GM18498 (cell line): ENCODE measurements around the gene DLG2.

Experiments
- ATAC-seq: cut with Tn5 transposase; IDR thresholded peaks from one replicate; pipeline ENCODE4 v1.9.1; 2021; ENCODE audit warnings: mild to moderate bottlenecking, moderate library complexity; ENCODE audit not compliant: unreplicated experiment

DLG2 gene

DNA sequence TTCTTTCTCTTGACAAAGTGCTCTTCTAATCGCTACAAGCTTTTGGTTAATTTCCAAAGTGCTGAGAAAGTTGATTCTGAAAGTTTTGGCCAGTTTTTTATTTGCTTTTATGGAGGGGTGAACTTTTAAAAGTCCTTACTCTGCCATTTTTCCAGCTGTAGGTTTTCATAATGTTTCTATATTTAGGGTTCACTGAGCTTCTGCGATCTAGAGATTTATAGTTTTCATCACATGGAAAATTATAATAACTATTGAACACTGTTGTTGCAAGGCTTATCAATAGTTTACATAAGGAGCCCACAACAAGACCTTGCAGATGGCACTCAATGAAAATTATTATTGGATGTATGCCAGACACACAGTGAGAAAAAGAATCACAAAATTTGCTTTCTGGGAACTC, 55.1 kb downstream of the DLG2 start:
- ATAC-seq = no peak

- ATAC-seq = no peak
Measured at GRCh38 chr11:85569525-85569924, 57.6 kb downstream of the DLG2 start.

GRCh38 chr11:85558411-85558810, 68.7 kb downstream of the DLG2 start:
- no peak for ATAC-seq

DNA sequence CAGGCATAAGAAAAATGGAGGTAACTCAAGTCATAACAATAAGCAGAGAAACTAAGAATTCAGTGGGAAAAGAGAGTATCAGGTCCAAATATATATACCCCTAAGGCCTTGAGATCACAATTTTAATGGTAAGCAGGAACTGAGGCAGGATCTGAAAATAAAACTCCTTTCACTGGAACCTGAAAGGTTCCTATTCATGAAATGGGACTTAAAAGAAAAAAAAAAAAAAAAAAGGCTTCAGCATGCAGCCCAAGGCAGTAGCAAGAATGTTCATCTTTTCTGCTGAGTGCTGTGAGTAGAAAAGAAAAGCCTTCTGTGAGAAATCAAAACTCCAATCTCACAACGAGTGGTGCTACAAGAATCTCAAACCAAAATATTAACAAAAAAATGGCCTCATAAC, 75.3 kb downstream of the DLG2 start:
- no peak for ATAC-seq

- no peak for ATAC-seq
Measured at GRCh38 chr11:85541683-85542082, 85.5 kb downstream of the DLG2 start.

- ATAC-seq = no peak
Measured at GRCh38 chr11:85540635-85541205, 86.4 kb downstream of the DLG2 start.

GRCh38 chr11:85540181-85540580, 87.0 kb downstream of the DLG2 start:
- ATAC-seq = no peak

DNA sequence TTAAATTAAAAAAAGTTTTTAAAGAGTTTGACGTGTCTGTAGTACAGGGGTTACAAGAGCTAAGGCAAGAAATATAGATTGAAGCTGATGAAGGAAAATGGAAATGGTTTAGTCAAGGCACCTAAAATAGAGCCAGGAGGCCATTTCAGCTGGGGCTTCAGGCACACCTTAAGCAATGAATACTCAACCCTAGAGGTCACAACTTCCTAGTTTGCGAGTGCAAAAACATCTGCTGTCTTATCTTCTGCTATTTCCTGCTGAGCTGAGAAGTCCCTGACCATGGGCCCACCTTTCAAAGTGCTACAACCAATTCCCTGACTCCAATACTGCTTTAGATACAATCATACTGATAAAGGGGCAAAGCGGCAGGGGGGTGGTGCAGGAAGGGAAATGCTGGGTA, 87.4 kb downstream of the DLG2 start:
- ATAC-seq = no peak

DNA sequence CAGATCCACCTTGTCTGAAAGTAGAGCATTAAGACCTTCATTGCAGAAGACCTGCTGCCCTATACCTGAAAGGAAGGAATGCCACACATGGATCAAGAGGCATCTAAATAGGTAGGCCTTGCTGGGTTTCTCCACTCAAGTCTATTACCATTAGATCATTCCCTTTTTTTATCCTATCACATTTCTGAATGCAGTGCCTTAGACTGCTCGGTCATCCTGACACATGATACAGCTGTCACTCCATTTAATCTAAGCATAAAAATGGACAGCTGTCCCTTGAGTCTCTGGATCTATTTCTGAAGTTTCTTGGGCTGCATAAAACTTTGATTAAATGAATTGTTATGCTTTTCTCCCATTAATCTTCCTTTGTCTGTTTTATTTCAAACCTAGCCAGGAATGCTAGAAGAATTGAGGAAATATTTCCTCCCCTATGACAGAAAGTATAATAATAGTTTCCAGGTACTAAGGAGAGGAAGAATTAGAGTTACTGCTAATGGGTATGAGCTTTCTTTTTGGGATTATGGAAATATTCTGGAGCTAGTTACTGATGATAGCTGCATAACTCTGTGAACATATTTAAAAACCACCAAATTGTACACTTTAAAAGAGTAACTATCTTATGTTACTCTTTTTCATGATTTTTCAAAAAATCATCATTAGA, 88.0 kb downstream of the DLG2 start:
- no peak for ATAC-seq

DNA sequence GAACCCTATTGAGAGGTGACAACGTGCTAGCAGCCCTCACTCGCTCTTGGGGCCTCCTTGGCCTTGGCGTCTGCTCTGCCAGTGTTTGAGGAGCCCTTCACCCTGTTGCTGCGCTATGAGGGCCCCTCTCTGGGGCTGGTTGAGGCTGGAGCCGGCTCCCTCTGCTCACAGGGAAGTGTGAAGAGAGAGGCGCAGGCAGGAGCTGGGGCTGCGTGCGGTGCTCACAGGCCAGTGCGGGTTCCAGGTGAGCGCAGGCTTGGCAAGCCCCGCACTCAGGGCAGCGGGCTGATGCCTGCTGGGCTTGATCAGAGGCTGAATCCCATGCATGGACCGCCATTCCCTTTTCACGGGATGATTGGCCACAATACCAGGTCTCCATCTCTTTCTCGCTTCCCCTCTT, 90.7 kb downstream of the DLG2 start:
- ATAC-seq = no peak

- ATAC-seq = no peak
Measured at GRCh38 chr11:85534806-85535205, 92.3 kb downstream of the DLG2 start.

- ATAC-seq = no peak
Measured at GRCh38 chr11:85531191-85531897, 95.8 kb downstream of the DLG2 start.

- no peak for ATAC-seq
Measured at GRCh38 chr11:85530634-85531033, 96.5 kb downstream of the DLG2 start.

GRCh38 chr11:85526564-85526963, 100.6 kb downstream of the DLG2 start:
- no peak for ATAC-seq

DNA sequence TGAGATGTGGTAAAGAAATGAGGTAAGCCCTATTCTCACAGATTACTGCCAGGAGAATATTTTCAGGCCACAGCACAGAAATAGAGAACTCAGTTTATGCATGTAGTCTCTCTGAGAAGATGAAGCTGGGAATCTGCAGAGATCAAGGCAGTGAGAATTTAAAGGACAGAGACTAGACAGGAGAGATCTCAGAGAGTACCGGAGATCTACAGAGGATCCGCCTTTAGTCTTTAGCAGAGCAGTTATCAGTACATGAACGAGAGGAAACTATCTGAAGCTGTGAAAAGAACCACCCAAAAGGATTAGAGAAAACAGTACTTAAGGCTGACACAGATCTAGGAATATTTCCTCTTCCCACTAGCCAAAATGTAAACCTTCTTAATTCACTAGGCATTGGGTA, 101.5 kb downstream of the DLG2 start:
- ATAC-seq = no peak

- no peak for ATAC-seq
Measured at GRCh38 chr11:85517272-85517671, 109.9 kb downstream of the DLG2 start.

DNA sequence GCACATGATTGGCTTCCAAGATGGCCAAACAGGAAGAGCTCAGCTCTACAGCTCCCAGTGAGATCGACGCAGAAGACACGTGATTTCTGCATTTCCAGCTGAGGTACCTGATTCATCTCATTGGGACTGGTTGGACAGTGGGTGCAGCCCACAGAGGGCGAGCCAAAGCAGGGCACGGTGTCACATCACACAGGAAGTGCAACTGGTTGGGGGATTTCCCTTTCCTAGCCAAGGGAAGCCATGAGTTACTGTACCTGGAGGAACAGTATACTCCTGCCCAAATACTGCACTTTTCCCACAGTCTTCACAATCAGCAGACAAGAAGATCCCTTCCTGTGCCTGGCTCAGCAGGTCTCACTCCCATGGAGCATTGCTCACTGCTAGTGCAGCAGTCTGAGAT, 131.2 kb downstream of the DLG2 start:
- no peak for ATAC-seq

- ATAC-seq = no peak
Measured at GRCh38 chr11:85494396-85494795, 132.7 kb downstream of the DLG2 start.

DNA sequence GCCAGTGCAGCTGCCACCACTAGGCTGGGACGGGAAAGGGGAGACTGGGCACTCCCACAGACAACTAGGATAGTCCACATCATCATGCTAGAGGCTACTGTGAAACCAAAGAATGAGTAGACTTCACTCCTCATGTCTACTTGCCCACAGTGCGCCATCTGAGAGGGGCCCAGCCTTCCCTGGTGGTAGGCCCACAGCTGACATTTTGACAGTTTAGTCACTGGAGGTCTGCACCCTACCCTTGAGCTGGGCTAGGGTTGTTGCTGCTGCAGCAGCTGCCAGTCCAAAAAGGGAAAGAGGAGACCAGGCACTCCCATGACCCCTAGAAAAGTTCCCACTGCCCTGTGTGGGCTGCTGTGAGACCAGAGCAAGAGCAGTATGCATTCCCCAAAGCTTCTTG, 141.2 kb downstream of the DLG2 start:
- no peak for ATAC-seq

DNA sequence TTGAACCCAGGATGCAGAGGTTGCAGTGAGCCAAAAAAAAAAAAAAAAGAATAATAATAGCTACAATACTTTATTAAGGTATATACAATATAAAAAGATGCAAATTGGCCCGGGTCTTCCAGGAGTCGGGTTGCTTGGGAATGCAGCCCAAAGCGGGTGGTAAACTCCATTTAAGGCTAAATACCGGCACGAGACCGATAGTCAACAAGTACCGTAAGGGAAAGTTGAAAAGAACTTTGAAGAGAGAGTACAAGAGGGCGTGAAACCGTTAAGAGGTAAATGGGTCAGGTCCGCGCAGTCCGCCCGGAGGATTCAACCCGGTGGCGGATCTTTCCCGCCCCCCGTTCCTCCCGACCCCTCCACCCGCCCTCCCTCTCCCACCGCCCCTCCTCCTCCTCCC, 143.3 kb downstream of the DLG2 start:
- ATAC-seq = no peak

DNA sequence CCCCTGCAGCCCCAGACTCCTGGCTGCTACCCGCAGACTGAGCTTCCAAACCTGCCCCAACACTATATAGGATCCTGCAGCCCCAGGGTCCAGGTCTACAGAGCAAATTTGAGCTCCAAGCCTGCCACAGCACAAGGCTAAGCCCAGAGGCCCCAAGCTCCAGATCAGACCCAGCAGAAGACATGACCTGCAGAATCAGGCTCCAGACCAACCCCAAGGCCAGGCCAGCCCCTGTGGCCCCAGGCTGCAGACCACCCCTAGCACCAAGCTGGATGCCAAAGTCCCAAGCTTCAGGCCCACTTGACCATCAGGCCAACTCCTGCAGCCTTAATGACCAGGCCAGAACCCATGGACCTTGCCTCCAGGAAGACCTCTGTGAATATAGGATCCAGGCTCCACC, 145.3 kb downstream of the DLG2 start:
- ATAC-seq = no peak
